Smooth muscle cell of the coronary artery (primary cell): ENCODE results near the gene CNOT1. TPM values are rescaled to one million over a fixed set of nuclear protein-coding genes. Genes with fewer than 3 reads are reported as not detected.

ENCODE experiments used
- total RNA-seq: library from RNA; depleted of rRNA; stranded (reverse); fragments of >200 nt; gene quantifications from 2 replicates; pipeline ENCODE4 v1.2.3, GENCODE V29; 2014; ENCODE audit warnings: low replicate concordance

CNOT1 gene
- total RNA-seq: 104 and 118 TPM in 2 replicates

DNA sequence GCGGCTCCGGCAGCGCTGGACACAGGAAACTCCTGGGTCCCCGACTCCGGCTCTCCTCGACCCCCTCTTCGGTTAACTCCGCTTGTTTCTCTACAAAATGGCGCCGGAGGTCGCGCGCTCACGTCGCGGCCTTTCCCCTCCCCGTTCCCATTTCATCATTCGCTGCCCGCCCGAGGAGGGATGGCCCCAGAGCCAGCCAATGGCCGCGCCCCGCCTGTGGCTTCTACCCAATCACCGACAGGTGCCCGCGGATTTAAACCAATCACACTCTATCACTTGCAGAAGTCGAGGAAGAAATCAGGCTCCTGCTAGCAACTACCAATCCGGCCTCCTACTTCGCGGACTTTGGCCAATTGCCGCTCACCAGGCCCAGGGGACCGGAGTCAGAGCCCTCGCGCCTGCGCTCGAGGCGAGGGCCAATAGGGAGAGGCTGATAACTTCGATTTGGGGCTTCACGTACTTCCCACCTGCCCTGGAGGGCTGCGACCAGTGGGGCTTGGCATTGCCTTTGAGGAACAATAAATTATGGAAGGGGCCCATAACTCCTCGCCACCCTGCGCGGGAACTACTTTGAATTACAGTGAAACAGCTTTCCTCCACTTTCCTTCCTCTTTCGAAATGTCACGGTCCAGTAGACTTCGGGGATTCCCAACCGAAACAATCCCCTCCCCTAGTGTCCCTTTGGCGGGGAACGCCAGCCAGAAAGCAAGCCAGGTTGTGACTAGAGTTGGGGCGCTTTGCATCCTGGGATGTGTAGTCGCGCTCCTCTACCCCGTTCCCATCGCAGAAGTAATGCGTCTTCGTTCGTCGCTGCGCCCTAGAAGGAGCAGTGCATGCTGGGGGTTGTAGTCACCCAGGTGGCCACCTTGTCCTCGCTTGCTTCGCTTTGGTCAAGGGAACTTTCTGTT, at the start of gene CNOT1:
Gene CNOT1, minus strand, starts transcription at position 94 of the 908 bp plus-strand sequence. CDS start 30,489 bp downstream, outside the sequence.

DNA sequence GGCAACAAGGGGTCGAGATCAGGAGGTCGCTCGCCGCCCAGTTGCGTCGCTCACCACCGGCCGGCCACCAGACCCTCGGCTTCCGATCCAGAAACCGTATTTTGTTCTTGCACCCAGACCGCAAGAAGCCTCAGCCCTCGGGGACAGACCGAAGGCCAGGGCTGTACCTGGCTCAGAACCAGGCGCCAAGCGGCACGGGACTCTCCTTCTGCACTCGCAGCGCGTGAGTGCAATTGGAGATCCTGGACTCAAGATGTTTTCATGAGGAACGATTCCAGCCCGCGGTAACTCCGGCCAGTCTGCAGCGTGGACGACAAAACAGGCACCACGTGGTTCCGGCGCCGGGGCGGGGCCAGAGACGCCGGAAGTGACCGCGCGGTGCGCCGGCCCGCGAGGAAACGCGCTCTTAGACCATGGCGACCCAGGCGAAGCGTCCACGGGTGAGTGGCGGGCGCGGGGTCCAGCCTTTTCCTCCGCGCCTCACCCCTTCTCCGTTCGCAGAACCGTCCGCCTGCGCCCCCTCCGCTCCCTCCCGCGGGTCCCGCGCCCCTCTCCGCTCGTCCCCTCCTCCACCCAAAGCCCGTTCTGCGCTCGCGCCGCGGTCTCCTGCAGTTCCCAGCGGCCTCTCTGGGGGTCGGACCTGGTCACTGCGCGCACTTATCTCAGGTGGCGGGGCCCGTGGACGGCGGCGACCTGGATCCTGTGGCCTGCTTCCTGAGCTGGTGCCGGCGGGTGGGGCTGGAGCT, 114.3 kb downstream of the CNOT1 start, which contains the start of gene SETD6:
Gene SETD6, plus strand, starts transcription at position 393 of the 746 bp plus-strand sequence. Its CDS starts 21 bp downstream, at position 414.

DNA sequence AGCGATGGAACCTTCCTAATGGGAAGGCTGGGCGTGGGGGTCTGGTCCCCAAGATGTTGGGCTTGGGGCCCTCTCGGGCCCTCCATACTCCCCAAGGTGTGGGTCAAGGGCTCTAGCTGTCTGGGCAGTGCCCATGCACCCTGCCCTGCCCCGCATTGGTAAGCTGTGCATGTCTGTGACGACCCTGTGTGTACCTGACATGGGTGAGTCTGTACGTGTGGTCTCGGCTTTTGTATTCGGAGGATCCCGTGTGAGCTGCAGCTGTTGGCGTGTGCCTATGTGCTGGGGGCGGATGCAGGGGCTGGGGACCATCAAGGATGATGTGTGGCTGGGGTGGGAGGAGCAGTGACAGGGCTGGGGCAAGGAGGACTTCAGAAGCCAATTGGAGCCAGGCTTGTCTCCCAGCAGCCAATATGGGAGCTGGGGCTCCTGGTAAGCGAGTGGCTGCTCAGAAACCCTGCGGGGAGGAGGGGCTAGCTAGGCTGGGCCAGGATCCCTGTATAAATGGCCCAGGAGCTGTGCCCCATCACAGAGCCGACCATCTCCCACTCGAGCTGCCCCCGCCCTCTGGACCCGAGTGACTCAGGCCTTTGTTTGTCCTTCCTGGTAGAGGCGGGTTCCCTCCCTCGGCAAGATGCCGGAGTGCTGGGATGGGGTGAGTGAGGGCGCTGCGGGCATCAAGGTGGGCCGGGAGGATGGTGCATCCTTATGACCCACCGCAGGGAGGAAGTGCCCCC, 129.8 kb downstream of the CNOT1 start, which contains the start of gene NDRG4:
Gene NDRG4, plus strand, starts transcription at position 529 of the 737 bp plus-strand sequence. Its CDS starts 106 bp downstream, at position 635.

Other genes with a start within 250 kb of the CNOT1 start
- gene GINS3, start 237.4 kb downstream of the CNOT1 start, total RNA-seq: 1.2 and 2.1 TPM in 2 replicates
- 5.9 and 25.6 TPM in 2 replicates for gene NDRG4, start 129.7 kb downstream of the CNOT1 start, total RNA-seq
- gene SETD6, start 114.3 kb downstream of the CNOT1 start, total RNA-seq: 9.5 and 18.1 TPM in 2 replicates
- gene SLC38A7, start 54.9 kb upstream of the CNOT1 start, total RNA-seq: 22.6 and 31.9 TPM in 2 replicates
- gene GOT2, start 104.5 kb upstream of the CNOT1 start, total RNA-seq: 10.6 and 23.1 TPM in 2 replicates